Endometrium (tissue), 2 donors: Measurements from ENCODE around the gene ATP2B2.

Experiments used
- FAIRE-seq: peaks from 2 replicates; lab custom pipeline; 2012; peaks lifted over from hg19 to GRCh38; lab: Jason Lieb, UNC
- donor health status: control.
- donor health status: control.

The ATP2B2 gene

DNA sequence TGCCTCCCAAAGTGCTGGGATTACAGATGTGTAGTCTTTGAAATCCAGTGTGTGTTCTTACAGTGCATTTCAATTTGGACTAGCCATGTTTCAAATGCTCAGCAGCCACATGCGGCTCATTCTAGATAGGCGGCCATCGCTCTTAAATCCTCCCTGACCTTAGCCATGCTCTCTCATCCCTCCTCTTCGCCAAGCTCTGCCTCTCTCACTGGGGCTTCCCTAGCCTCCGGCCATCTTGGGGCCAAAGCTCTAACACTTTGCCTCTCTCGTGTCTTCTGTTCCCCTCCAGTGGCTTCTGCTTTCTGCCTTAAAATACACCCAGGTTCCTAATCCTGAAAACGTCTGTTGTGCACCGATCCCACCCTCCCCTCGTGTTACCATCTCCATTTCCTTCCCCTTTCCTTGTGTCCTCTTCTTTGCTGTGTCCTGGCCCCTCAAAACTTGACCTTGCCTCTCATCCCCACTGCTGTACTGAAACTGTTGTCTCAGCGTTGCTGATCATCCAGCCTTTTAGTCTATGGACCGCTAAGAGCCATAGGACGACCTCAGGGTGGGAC is 211.3 kb downstream of the ATP2B2 start:
- FAIRE-seq, result no peak

GRCh38 chr3:10292505-10293419 is 212.6 kb downstream of the ATP2B2 start, which contains the start of gene GHRL:
Gene GHRL (minus strand): TSS chr3:10292947. CDS start chr3:10290180, 2,767 bp downstream.
- FAIRE-seq, result no peak

DNA sequence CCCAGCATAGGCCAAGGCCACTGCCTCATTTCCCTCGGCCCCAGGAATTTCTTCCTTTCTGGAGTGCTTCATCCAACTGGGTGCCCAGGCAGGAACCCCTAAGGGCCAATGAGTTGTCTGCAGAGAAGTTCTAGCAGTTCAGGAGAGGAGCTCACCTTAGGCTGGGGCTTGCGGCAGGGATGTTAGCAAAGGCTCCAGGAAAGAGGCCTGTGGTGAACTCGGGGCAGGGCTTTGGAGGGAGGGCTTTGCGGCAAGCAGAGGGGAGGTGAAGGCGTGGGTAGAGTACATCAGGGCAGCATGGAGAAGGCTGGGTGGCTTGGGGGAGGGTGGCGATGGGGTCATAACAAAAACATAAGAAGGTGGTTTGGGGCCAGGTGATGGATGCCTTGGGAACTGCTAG is 213.7 kb downstream of the ATP2B2 start:
- no peak for FAIRE-seq

DNA sequence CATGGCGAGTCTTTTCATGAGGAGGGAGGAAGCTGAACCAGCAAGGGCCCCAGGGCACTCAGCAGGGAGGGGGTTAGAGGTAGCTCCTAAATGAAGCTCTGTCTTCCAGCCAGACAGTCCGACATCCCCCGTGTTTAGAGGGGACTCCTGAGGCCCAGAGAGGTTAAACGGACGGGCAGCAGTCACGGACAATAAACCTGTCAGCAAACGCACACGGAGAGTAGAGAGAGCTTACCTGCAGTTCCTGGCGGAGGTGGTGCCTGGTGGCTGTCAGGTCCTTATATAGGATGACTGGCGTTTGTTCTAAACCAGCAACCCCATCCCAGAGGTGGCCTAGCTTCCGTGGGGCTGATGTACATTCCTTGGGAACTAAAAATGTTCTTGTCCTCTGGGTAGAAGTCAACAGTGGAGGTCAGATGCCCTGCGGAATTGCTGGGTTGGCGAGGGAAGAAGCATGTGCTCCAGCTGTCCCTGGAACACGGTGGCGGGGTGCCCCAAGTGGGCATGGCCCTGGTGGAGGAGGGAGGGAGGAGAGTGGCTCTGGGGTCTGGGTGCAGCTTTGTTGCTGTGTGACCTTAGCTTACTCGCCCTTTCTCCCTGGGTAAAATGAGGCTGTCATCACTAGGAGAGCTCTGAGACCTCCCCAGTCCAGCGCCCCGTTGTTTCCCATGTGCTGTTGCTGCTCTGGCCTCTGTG is 214.8 kb downstream of the ATP2B2 start:
- no peak for FAIRE-seq

- FAIRE-seq, result no peak
These were observed 215.5 kb downstream of the ATP2B2 start for GRCh38 chr3:10289787-10290355.

GRCh38 chr3:10289077-10289476 is 216.3 kb downstream of the ATP2B2 start:
- FAIRE-seq, result no peak

GRCh38 chr3:10288575-10288960 is 216.8 kb downstream of the ATP2B2 start:
- FAIRE-seq, result no peak

DNA sequence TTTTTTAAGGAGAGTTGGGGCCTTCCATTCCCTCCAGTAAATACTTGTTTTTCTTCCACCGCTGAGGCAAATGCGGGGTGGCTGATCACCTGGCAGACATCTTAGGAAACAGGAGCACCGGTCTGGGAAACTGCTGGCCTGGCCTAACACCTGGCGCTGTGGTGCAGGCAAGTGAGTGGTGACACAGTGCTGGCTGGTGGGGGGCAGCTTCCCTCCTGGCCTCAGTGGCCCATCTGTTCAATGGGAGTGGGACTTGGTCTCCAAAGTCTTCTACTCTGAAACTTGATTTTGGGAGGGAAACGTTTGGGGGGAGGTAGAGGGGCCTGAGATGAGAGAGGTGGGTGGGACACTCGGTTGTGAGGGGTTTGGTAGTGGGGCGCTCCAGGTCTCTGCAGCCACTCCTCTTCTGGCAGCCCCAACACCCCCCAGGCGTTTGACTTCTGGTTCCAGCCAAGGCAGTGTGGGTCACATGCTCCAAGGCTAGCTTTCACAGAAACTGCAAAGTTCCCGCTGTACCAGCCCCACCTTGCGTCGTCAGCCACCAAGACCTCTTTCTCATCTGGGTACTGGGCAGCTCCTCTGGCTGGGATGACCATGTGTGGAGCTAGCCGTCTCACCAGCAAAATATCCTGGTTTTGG is 217.3 kb downstream of the ATP2B2 start:
- FAIRE-seq, result no peak

DNA sequence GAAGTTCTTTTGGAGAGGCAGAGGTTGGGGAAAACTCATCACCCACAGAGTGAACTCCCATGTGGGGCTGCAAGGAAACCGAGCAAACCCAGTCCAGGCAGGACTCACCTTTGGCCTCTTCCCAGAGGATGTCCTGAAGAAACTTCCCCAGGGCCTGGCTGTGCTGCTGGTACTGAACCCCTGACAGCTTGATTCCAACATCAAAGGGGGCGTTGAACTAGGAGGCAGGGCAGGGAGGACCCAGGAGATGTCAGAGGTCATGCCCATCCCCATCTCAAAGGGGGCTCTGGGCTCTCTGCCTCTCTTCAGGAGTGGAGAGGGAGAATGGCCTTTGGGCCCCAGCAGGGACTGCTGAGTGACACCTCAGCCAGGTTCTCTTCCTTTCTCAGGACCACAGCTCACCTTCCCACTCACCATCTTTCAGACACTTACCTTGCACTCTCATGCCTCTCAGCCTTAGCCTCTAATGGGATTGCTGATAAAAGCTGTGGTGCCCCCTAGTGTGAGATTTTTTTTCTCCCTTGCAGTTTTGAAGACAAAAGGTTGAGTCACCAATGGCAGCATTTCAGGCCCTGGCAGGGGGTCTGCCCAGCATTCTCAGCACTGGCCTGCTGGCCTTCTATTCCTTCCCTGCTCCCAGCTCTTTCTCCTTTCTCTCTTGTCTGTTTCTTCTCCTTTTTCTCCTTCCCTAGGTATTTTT is 218.6 kb downstream of the ATP2B2 start:
- FAIRE-seq, result no peak

DNA sequence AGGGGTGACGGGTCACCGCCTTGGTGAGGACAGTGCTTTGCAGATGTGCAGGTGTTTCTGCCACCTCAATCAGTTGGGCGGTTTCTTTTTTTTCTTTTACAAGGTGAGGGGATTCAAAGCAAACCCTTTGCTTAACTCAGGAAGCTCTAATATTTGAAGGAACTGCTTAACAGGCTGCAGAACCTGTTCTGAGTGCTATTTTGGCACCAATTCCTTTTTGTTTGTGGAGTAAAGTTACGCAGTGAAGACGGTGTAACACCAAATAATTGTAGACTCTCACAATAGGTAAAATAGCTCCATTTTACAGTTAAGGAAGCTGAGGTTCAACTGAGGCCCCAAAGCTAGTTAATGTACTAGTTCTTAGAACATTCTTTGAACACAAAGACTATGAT is 219.3 kb downstream of the ATP2B2 start:
- no peak for FAIRE-seq

GRCh38 chr3:10285272-10286132 is 219.9 kb downstream of the ATP2B2 start:
- peak; percentile 90 for FAIRE-seq

DNA sequence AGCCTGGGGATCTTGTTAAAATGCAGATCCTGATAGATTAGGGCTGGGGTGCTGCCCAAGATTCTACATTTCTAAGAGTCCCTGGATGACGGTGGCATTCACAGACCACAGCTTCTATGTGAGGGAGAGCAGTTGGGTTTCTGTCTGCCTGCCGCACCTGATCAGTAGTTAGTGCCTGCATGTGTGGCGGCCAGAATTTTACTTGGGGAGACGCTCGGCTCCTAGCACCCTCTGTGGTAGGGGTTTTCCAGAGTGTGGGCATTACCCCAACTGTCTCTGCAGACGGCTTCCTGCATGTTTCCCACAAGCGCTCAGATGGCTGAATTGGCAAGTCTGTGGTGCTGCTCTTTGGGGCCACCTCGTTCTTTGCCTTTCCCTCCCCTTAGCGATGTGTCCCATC is 220.9 kb downstream of the ATP2B2 start:
- FAIRE-seq, result no peak

- FAIRE-seq, result no peak
These were observed 221.7 kb downstream of the ATP2B2 start for GRCh38 chr3:10283638-10284037.

- no peak for FAIRE-seq
These were observed 223.4 kb downstream of the ATP2B2 start for GRCh38 chr3:10281951-10282350.

DNA sequence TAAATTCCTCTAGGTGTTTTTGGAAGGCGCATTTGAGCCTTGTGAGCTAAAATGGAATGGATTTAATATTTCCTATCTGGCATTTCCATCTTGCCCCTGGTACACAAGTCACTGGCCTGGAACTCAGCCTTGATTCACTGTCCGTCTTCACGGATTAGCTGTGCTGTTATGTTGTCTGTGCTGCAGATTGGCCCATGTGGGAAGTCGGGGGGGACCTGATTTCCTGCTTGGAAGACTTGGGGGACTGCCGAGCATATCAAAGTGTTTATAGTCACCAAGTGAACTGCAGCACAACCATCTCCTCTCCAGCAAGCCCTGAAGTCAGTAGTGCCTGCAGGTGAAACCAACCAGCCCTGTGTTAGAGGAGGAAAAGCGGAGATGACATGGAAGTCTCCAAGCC is 224.8 kb downstream of the ATP2B2 start:
- no peak for FAIRE-seq

DNA sequence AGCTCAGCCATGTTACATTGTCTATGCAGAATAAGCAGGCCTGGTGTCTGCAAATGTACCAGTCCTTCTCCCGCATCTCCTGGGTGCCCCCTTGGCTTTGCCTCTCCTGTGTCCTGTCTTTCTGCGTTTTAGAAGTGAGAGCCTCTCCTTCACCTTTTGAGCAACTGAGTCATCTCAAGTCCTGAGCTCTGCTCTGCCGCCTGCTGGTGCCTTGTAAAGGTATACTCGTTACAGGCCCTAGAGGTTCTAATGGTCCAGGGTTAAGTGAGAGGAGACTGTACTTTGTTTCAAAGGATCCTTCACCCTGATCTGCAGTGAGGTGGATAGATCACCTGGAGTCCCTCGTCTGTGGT is 225.2 kb downstream of the ATP2B2 start:
- FAIRE-seq, result no peak

DNA sequence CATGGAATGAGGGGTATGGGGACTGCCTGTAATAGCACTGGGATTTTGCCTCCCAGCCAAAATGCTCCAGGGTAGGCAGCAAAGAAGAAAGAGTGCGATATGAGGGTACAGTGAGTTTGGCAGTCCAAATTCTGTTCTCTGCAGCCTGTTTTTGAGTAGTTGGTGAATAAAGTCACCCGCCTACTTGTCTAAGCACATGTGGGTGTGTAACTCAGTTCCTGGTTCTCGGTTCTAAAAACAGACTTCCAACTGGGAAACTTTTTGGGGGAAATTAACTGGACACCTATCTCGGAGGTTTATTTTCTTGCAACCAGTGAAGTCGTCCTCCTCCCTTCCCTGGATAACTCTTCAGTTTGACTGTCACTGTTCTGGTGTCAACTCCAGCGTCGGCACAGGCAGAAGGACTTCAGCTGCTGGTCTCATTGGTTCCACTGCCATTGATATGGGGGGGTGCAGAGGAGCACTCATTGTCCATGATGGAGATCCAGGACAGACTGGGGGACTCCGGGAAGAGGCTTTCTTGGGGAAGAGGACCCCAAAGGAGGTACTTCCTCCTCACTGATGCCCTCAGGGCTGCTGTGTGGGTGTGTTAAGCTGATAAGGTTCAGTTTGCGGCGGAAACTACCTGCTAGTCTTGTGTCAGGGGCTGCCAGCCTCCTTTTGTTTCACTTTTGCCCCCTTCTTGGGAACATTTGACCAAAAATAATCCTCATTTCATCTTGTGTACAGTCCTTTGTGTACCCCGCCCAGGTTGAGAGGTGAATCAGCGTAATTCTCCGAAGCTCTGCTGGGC is 225.8 kb downstream of the ATP2B2 start:
- no peak for FAIRE-seq

DNA sequence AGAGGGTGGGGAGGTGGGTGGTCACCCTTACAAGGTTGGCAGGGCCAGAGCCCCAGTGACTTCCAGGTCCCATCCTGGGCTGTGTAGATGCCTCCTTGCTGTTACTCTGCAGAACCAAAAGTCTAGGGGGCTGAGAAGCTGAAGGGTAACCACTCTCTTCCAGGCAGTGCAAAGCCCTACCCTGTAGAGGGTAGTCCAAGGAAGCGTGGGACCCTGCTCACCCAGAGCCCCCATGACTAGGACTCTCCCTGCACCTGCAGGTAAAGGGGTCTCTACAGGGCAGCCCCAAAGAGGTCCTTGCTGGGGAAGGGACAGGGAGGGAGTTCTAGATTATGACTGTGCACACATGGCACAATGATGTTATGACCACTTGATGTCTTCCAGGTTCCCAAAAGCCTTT is 226.9 kb downstream of the ATP2B2 start:
- FAIRE-seq, result no peak

- FAIRE-seq, result no peak
These were observed 228.2 kb downstream of the ATP2B2 start for GRCh38 chr3:10277115-10277625.

GRCh38 chr3:10274601-10275000 is 230.8 kb downstream of the ATP2B2 start:
- no peak for FAIRE-seq
